LNCAP (cell line): ENCODE measurements around the gene CENPH.

Source experiments
- CTCF ChIP-seq: fragments of 450-650 bp; IDR thresholded peaks from 2 replicates; pipeline ENCODE4 v1.5.1; 2017; ENCODE audit warnings: mild to moderate bottlenecking

CENPH gene

GRCh38 chr5:69231281-69231680, 41.9 kb downstream of the CENPH start:
- TF ChIP-seq CTCF, result no peak

GRCh38 chr5:69231851-69232250, 42.5 kb downstream of the CENPH start:
- no peak for TF ChIP-seq CTCF

- TF ChIP-seq CTCF, result no peak
Observed at GRCh38 chr5:69234457-69235268, 45.3 kb downstream of the CENPH start, which contains the start of gene CDK7. Gene CDK7, plus strand, starts transcription at chr5:69234886. Its CDS starts 90 bp downstream, at chr5:69234976.

- no peak for TF ChIP-seq CTCF
Observed at GRCh38 chr5:69237877-69238276, 48.5 kb downstream of the CENPH start.

- no peak for TF ChIP-seq CTCF
Observed at GRCh38 chr5:69238760-69239251, 49.4 kb downstream of the CENPH start.

GRCh38 chr5:69242215-69242927, 53.0 kb downstream of the CENPH start:
- TF ChIP-seq CTCF, result no peak

GRCh38 chr5:69245031-69245430, 55.6 kb downstream of the CENPH start:
- TF ChIP-seq CTCF, result no peak
